Ureter (tissue), 1 donor: ENCODE data around the gene MOB3C. TPM values are rescaled to one million over a fixed set of nuclear protein-coding genes. Genes with fewer than 3 reads are reported as not detected.

Experiments
- DNase-seq: peaks from one replicate; pipeline ENCODE4 v3.0.0-alpha.2; 2020; ENCODE audit warnings: low spot score
- total RNA-seq: library from RNA; stranded (reverse); gene quantifications from one replicate; pipeline ENCODE4 v1.2.4, GENCODE V29; 2023
- donor health status: DM: yes; HTN: yes; CAD: no.

MOB3C gene
- total RNA-seq, 1 donor from 2014 or later: 27.9 TPM

GRCh38 chr1:46606255-46606965 is 10.2 kb downstream of the MOB3C start:
- DNase-seq: no peak

- DNase-seq: no peak
Measured at GRCh38 chr1:46605232-46605631, 11.4 kb downstream of the MOB3C start.

GRCh38 chr1:46603858-46604549 is 12.6 kb downstream of the MOB3C start, which contains the start of gene MKNK1:
TSS of gene MKNK1 (minus strand) at chr1:46604268. CDS start at chr1:46583327, 20,941 bp downstream.
- peak; percentile 97 for DNase-seq

GRCh38 chr1:46603481-46603857 is 13.1 kb downstream of the MOB3C start:
- no peak for DNase-seq

GRCh38 chr1:46601257-46602007 is 15.2 kb downstream of the MOB3C start:
- no peak for DNase-seq

GRCh38 chr1:46599059-46599970 is 17.3 kb downstream of the MOB3C start:
- DNase-seq: no peak

GRCh38 chr1:46596846-46597245 is 19.8 kb downstream of the MOB3C start:
- DNase-seq: no peak

GRCh38 chr1:46596036-46596435 is 20.6 kb downstream of the MOB3C start:
- no peak for DNase-seq

- no peak for DNase-seq
Measured at GRCh38 chr1:46595127-46595526, 21.5 kb downstream of the MOB3C start.

- DNase-seq: no peak
Measured at GRCh38 chr1:46594063-46594462, 22.5 kb downstream of the MOB3C start.

- no peak for DNase-seq
Measured at GRCh38 chr1:46592823-46593222, 23.8 kb downstream of the MOB3C start.

- no peak for DNase-seq
Measured at GRCh38 chr1:46589529-46589928, 27.1 kb downstream of the MOB3C start.

GRCh38 chr1:46587069-46587468 is 29.5 kb downstream of the MOB3C start:
- no peak for DNase-seq

- no peak for DNase-seq
Measured at GRCh38 chr1:46585312-46585938, 31.2 kb downstream of the MOB3C start.

- DNase-seq: no peak
Measured at GRCh38 chr1:46583494-46583893, 33.1 kb downstream of the MOB3C start.

GRCh38 chr1:46582972-46583371 is 33.6 kb downstream of the MOB3C start:
- no peak for DNase-seq

GRCh38 chr1:46581681-46582455 is 34.7 kb downstream of the MOB3C start:
- no peak for DNase-seq

- DNase-seq: no peak
Measured at GRCh38 chr1:46580140-46580903, 36.3 kb downstream of the MOB3C start.

- DNase-seq: no peak
Measured at GRCh38 chr1:46577671-46578070, 38.9 kb downstream of the MOB3C start.

- no peak for DNase-seq
Measured at GRCh38 chr1:46576596-46576995, 40.0 kb downstream of the MOB3C start.
